ENCODE results near the gene CFAP299. TPM values are rescaled to one million over a fixed set of nuclear protein-coding genes. Genes with fewer than 3 reads are reported as not detected.

Gene CFAP299
- polyA plus RNA-seq, 4 donors: 0.38 to 0.76 (median 0.55) TPM

DNA sequence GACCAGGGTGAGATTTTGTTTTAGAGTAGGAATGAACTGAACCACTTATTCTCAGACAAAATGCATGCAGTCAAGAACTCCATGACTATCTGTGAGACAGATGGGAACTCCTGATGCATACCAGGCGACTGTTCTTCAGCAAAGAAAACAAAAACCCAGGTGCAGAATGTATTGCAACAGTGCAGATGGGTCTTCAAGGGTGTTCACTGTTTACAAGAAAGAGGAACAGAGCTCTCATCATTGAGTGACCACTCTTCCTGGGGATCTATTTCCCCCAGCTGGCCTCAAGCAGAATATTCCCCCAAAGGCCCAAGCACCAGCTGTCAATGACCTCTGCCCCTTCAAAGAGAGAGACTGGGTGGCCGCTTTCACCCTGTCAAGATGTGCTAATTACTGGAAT lies 655.3 kb downstream of the CFAP299 start:
- DNase-seq (ENCODE audit: low read depth in 4 of 4, low spot score in 2 of 4): no peak

DNA sequence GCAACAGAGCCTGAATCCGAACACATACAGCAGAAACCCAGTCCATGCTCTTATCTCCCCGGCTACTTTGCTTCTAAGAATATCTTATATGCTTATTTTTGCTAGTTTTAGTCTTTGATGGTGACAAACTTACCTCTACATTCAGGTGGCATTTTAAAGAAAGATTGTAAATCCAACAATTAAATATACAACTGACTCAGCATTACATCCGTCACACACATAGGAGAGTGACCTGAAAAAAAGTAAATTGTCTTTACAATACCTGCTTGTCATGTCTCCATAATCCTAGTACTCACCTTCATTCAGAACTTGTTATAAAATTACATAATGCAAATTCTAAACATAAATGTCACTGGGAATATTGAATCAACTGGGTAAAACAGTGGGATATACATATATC lies 664.4 kb downstream of the CFAP299 start:
- no peak for DNase-seq (ENCODE audit: low read depth in 4 of 4, low spot score in 2 of 4)

DNA sequence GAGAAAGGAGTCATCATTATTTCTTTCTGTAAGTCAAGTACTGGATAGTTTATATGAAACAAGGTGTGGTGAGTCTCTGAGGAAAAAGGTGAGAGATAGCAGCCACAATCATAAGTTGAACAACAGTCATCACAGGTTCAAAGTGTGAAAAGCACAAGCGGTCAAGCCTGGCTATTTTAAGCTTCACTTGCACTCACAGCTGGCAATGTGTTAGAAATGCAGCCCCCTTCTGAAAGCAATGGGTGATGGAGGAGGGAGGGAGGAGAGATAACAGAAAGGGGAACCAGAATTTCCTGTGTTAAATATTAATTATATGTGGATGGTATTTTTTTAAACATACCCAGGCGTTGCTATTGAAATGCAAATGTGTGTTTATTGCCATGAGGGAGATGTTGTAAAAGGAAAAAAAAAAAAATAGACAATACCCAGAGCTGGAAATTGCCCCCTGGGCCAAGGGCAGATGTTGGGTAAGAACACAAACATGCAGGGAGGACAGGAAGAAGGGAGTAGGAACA lies 668.1 kb downstream of the CFAP299 start:
- no peak for DNase-seq (ENCODE audit: low read depth in 4 of 4, low spot score in 2 of 4)

DNA sequence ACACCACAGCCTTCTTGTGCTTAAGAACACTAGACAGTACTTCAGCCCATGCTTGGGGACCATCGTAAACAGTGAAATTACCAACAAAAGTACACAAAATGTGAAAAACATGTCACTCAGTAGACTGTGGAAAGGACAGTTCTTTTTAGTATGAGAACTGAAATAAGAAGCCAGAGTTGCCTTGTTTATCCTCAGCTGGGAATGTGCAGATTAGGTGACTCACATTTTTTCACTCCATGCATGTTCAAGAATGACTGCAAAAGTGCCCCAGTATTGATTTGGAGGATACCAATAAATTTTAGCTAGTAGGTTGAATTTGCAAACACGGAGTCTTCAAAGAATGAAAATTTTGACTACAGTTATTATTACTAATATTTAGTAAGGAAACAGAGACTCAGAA lies 671.9 kb downstream of the CFAP299 start:
- DNase-seq (ENCODE audit: low read depth in 4 of 4, low spot score in 2 of 4): no peak

Other genes starting within 250 kb of the CFAP299 start
- 1 to 10 TPM; 2.0 to 3.5 (median 2.1) TPM for gene PRDM8, start 138.2 kb upstream of the CFAP299 start, polyA plus RNA-seq (ENCODE audit: insufficient read length in 4 of 4)
- under 1 TPM; 0.07 to 0.16 (median 0.14) TPM for gene FGF5, start 69.1 kb upstream of the CFAP299 start, polyA plus RNA-seq (ENCODE audit: insufficient read length in 4 of 4)

All from left renal cortex interstitium (tissue), 4 donors.